HCT116 (cell line): ENCODE results near the gene APP. TPM values are rescaled to one million over a fixed set of nuclear protein-coding genes. Genes with fewer than 3 reads are reported as not detected.

Source experiments
- ATAC-seq: fragments of 200-7000 bp; cut with Tn5 transposase; 2 replicates; pipeline ENCODE4 v1.9.1; 2020; ENCODE audit warnings: mild to moderate bottlenecking, moderate library complexity
- BruUV-seq: library from RNA; stranded (reverse); fragments of 400-500 nt; replicated peaks from 2 replicates; lab custom pipeline; 2021; lab: Mats Ljungman, UMichigan
- CTCF ChIA-PET: fragments of 300-600 bp; sonication (Branson Sonifier 250); formaldehyde crosslinking; loops from one replicate; lab custom pipeline; 2021; ENCODE audit warnings: antibody characterized with exemption; lab: Charles Lee
- POLR2A ChIA-PET: fragments of 300-600, 350-600 bp; sonication (Branson Sonifier 250); formaldehyde crosslinking; loops from one replicate; lab custom pipeline; 2021; ENCODE audit warnings: antibody characterized with exemption; lab: Charles Lee
- RAD21 ChIA-PET, 2 experiments: fragments of 300-600 bp; sonication (Branson Sonifier 250); formaldehyde crosslinking; loops; one replicate each; lab custom pipeline; 2023; ENCODE audit warnings: low total read pairs in 2 of 2; ENCODE audit not compliant: uncharacterized antibody in 2 of 2, unreplicated experiment in 2 of 2, low non-redundant PET in 1 of 2; lab: Charles Lee
- DNase-seq: peaks from one replicate; pipeline ENCODE4 v3.0.0-alpha.2; 2010; ENCODE audit warnings: low read depth, low spot score
- H2AFZ ChIP-seq: fragments of 200-600 bp; shearing (Covaris generic), sonication (generic); 2 replicates; pipeline ENCODE4 v1.6.1; 2017; ENCODE audit warnings: low read depth, mixed run types, mixed read lengths, antibody characterized with exemption, low read length; ENCODE audit not compliant: poor library complexity, severe bottlenecking
- H3K27ac ChIP-seq: 2 replicates; pipeline ENCODE4 v1.5.1; 2012; ENCODE audit warnings: low read depth, low read length
- H3K27me3 ChIP-seq: fragments of 200-600 bp; sonication (generic); 2 replicates; pipeline ENCODE4 v1.6.1; 2016; ENCODE audit warnings: mixed run types, low read length, mixed read lengths; ENCODE audit not compliant: insufficient read depth
- H3K36me3 ChIP-seq, 2 experiments: fragments of 200-500 bp in 1 of 2; fragments of 200-600 bp in 1 of 2; sonication (Bioruptor generic) in 1 of 2; sonication (generic) in 1 of 2; 2 replicates each; pipeline versions ENCODE4 v1.5.1 to v1.6.1; 2014 to 2016; ENCODE audit warnings: low read length in 2 of 2, inconsistent platforms in 1 of 2, mixed read lengths in 1 of 2, mixed run types in 1 of 2; ENCODE audit not compliant: insufficient read depth in 2 of 2, control insufficient read depth in 1 of 2
- H3K4me1 ChIP-seq, 2 experiments: fragments of 200-600 bp in 1 of 2; sonication (generic) in 1 of 2; 2 replicates each; pipeline versions ENCODE4 v1.5.1 to v1.6.1; 2012 to 2017; ENCODE audit warnings: low read length in 2 of 2, inconsistent platforms in 1 of 2, mild to moderate bottlenecking in 1 of 2, mixed read lengths in 1 of 2, mixed run types in 1 of 2, moderate library complexity in 1 of 2; ENCODE audit not compliant: insufficient read depth in 2 of 2, control insufficient read depth in 1 of 2
- H3K4me2 ChIP-seq: fragments of 200-600 bp; sonication (generic); 2 replicates; pipeline ENCODE4 v1.6.1; 2017; ENCODE audit warnings: mixed run types, low read length, mixed read lengths
- H3K4me3 ChIP-seq, 2 experiments: fragments of 200-600 bp in 1 of 2; sonication (generic) in 1 of 2; replicated peaks in 1 of 2; 2 replicates each; pipeline ENCODE4 v1.5.1; 2011 to 2016; ENCODE audit warnings: low read length in 2 of 2, control low read depth in 1 of 2, low read depth in 1 of 2, mild to moderate bottlenecking in 1 of 2, mixed read lengths in 1 of 2, mixed run types in 1 of 2
- H3K79me2 ChIP-seq: fragments of 200-600 bp; sonication (generic); 2 replicates; pipeline ENCODE4 v1.6.1; 2017; ENCODE audit warnings: mild to moderate bottlenecking, mixed run types, low read length, moderate library complexity, mixed read lengths; ENCODE audit not compliant: insufficient read depth
- H3K9ac ChIP-seq: fragments of 200-600 bp; sonication (generic); 2 replicates; pipeline ENCODE4 v1.6.1; 2016; ENCODE audit warnings: low read length, mixed read lengths
- H3K9me2 ChIP-seq: fragments of 200-600 bp; sonication (generic), shearing (Covaris generic); 2 replicates; pipeline ENCODE4 v1.6.1; 2017; ENCODE audit warnings: mixed run types, mild to moderate bottlenecking, moderate library complexity; ENCODE audit not compliant: insufficient read depth
- H3K9me3 ChIP-seq, 2 experiments: fragments of 200-500 bp in 1 of 2; fragments of 200-600 bp in 1 of 2; sonication (Bioruptor generic) in 1 of 2; sonication (generic) in 1 of 2; 2 replicates each; pipeline ENCODE4 v1.6.1; 2014 to 2017; ENCODE audit warnings: low read length in 2 of 2, mixed read lengths in 2 of 2, inconsistent platforms in 1 of 2, low read depth in 1 of 2, mild to moderate bottlenecking in 1 of 2, mixed run types in 1 of 2, moderate library complexity in 1 of 2; ENCODE audit not compliant: control insufficient read depth in 1 of 2, insufficient read depth in 1 of 2
- H4K20me1 ChIP-seq: fragments of 200-600 bp; sonication (generic), shearing (Covaris generic); 2 replicates; pipeline ENCODE4 v1.6.1; 2017; ENCODE audit warnings: mixed run types, mild to moderate bottlenecking, moderate library complexity; ENCODE audit not compliant: insufficient read depth
- CEBPB ChIP-seq: IDR thresholded peaks from 2 replicates; pipeline ENCODE4 v1.6.1; 2012; ENCODE audit warnings: low read depth
- CTCF ChIP-seq, 3 experiments: fragments of 200-600 bp in 1 of 3; sonication (generic) in 1 of 3; IDR thresholded peaks in 2 of 3; conservative IDR thresholded peaks in 1 of 3; 2 replicates each; pipeline ENCODE4 v1.5.1; 2012 to 2017; ENCODE audit warnings: low read depth in 2 of 3, low read length in 2 of 3, antibody characterized with exemption in 1 of 3, borderline replicate concordance in 1 of 3, control low read depth in 1 of 3, mild to moderate bottlenecking in 1 of 3, mixed read lengths in 1 of 3, mixed run types in 1 of 3, moderate library complexity in 1 of 3; ENCODE audit not compliant: insufficient read depth in 1 of 3
- EGR1 ChIP-seq: IDR thresholded peaks from 2 replicates; pipeline ENCODE4 v1.6.1; 2012; ENCODE audit warnings: low read depth
- ELF1 ChIP-seq: IDR thresholded peaks from 2 replicates; pipeline ENCODE4 v1.6.1; 2012; ENCODE audit warnings: low read depth, borderline replicate concordance
- EZH2phosphoT487 ChIP-seq: fragments of 200-600 bp; IDR thresholded peaks from 2 replicates; pipeline ENCODE4 v1.6.1; 2018; ENCODE audit warnings: antibody characterized with exemption, borderline replicate concordance
- FOSL1 ChIP-seq: IDR thresholded peaks from 2 replicates; pipeline ENCODE4 v1.6.1; 2012; ENCODE audit warnings: low read depth
- MAX ChIP-seq: IDR thresholded peaks from 2 replicates; pipeline ENCODE4 v1.6.1; 2012
- RAD21 ChIP-seq: IDR thresholded peaks from 2 replicates; pipeline ENCODE4 v1.6.1; 2012; ENCODE audit warnings: low read depth, mild to moderate bottlenecking
- REST ChIP-seq: IDR thresholded peaks from 2 replicates; pipeline ENCODE4 v1.6.1; 2012; ENCODE audit warnings: low read depth
- SP1 ChIP-seq: IDR thresholded peaks from 2 replicates; pipeline ENCODE4 v1.6.1; 2012; ENCODE audit warnings: low read depth
- YY1 ChIP-seq: IDR thresholded peaks from 2 replicates; pipeline ENCODE4 v1.6.1; 2011; ENCODE audit warnings: low read length, low read depth, moderate library complexity, mild to moderate bottlenecking; ENCODE audit not compliant: insufficient replicate concordance; ENCODE audit errors: extremely low read depth
- ZFX ChIP-seq: fragments of 450-650 bp; IDR thresholded peaks from 2 replicates; pipeline ENCODE4 v1.6.1; 2017
- ZNF274 ChIP-seq: fragments of 200-500 bp; sonication (Bioruptor generic); IDR thresholded peaks from 2 replicates; pipeline ENCODE4 v1.6.1; 2014; ENCODE audit warnings: mild to moderate bottlenecking, low read depth, low read length, inconsistent platforms
- intact Hi-C: fragments of 100-400 bp; cut with micrococcal nuclease; formaldehyde crosslinking; loops from 2 replicates; pipeline ENCODE4 v1.10.0; 2022
- total RNA-seq: library from RNA; stranded (reverse); gene quantifications from one replicate; pipeline ENCODE4 v1.2.1, GENCODE V29; 2021; ENCODE audit not compliant: unreplicated experiment

APP gene
- total RNA-seq, 1 experiment from 2014 or later, result 267 TPM

GRCh38 chr21:26052057-26052456, 118.5 kb downstream of the APP start:
- Histone ChIP-seq H3K9ac (no peak overlapping the region), H3K4me1 (no peaks in the 10 kb centered on the region; a peak in 1 of 4 replicates), H3K27ac (no peak overlapping the region), H3K36me3 (peaks cover 6 to 9% of the 10 kb centered on the region in 2 experiments; a peak in 3 of 4 replicates), H2AFZ (no peak overlapping the region), H3K79me2 (peaks cover 47% of the 10 kb centered on the region), H3K9me3 (no peaks in the 10 kb centered on the region), H3K9me2 (no peaks in the 10 kb centered on the region), H4K20me1 (no peaks in the 10 kb centered on the region; the same call in 1 of the 2 replicates), H3K27me3 (no peaks in the 10 kb centered on the region), H3K4me3 (no peak overlapping the region), H3K4me2 (no peak overlapping the region)
- DNase-seq (no peak), ATAC-seq (no peak)
- intact Hi-C loops, result no loop called here
- ChIA-PET RAD21 (no interaction called here), POLR2A (no interaction called here), CTCF (no interaction called here)
- no TSS peak for BruUV-seq
- TF ChIP-seq MAX (no peak), ELF1 (no peak), YY1 (no peak), FOSL1 (no peak), EGR1 (no peak)

GRCh38 chr21:26050857-26051256, 119.7 kb downstream of the APP start:
- no peaks in the 10 kb centered on the region for H3K9me2 ChIP-seq
- ChIA-PET CTCF (no interaction called here), RAD21 (no interaction called here), POLR2A (no interaction called here)
- no TSS peak for BruUV-seq
- H3K79me2 ChIP-seq, result peaks cover 47% of the 10 kb centered on the region
- no peak overlapping the region for H3K27ac ChIP-seq
- no peaks in the 10 kb centered on the region for H3K4me1 ChIP-seq
- no peaks in the 10 kb centered on the region; the same call in 1 of the 2 replicates for H4K20me1 ChIP-seq
- no peak overlapping the region for H3K9ac ChIP-seq
- no peak overlapping the region for H2AFZ ChIP-seq
- H3K27me3 ChIP-seq, result no peaks in the 10 kb centered on the region
- H3K9me3 ChIP-seq, result no peaks in the 10 kb centered on the region
- H3K4me3 ChIP-seq, result no peak overlapping the region
- no peak overlapping the region for H3K4me2 ChIP-seq
- intact Hi-C loops, result no loop called here
- ATAC-seq (no peak), DNase-seq (no peak)
- H3K36me3 ChIP-seq, result peaks cover 6 to 9% of the 10 kb centered on the region in 2 experiments; a peak in 3 of 4 replicates
- no peak for TF ChIP-seq ZFX
- no peak for TF ChIP-seq SP1
- TF ChIP-seq FOSL1, result no peak
- TF ChIP-seq EZH2phosphoT487, result no peak
- TF ChIP-seq ZNF274, result no peak
- no peak for TF ChIP-seq EGR1
- TF ChIP-seq RAD21, result no peak
- TF ChIP-seq CEBPB, result no peak
- no peak for TF ChIP-seq REST
- TF ChIP-seq CTCF (IDR thresholded peaks at IDR 0.05 in 2 of 3, conservative IDR thresholded peaks at IDR 0.05 in 1 of 3; ENCODE audit: borderline replicate concordance in 1 of 3, insufficient read depth in 1 of 3, low read depth in 2 of 3, low read length in 2 of 3), result no peak
